K562 (cell line): ENCODE measurements around the gene HSBP1L1.

ENCODE experiments used
- CBX2 ChIP-seq: fragments of 200-600 bp; sonication (generic); IDR thresholded peaks from one replicate; pipeline ENCODE4 v1.6.1; 2012; ENCODE audit warnings: mild to moderate bottlenecking, low read length, inconsistent platforms; ENCODE audit not compliant: insufficient read depth, poor library complexity, severe bottlenecking
- EP300 ChIP-seq: IDR thresholded peaks from 2 replicates; pipeline ENCODE4 v1.6.1; 2012; ENCODE audit warnings: low read length, improper control_type of control experiment
- GABPA ChIP-seq: fragments of 200-800 bp; sonication (Bioruptor generic); conservative IDR thresholded peaks from 2 replicates; pipeline ENCODE4 v1.6.1; 2016; ENCODE audit warnings: low read depth, missing genetic modification characterization, missing compliant biosample characterization
- GTF2F1 ChIP-seq: IDR thresholded peaks from 2 replicates; pipeline ENCODE4 v1.6.1; 2011; ENCODE audit warnings: low read depth, low read length, improper control_type of control experiment
- MAFK ChIP-seq: IDR thresholded peaks from 2 replicates; pipeline ENCODE4 v1.6.1; 2011; ENCODE audit warnings: low read length, improper control_type of control experiment
- NEUROD1 ChIP-seq: fragments of 150-350 bp; IDR thresholded peaks from 2 replicates; pipeline ENCODE4 v1.6.1; 2014; ENCODE audit warnings: borderline replicate concordance, low read length, low read depth; ENCODE audit not compliant: partially characterized antibody
- RAD21 ChIP-seq, 2 experiments: fragments of 250-450 bp in 1 of 2; fragments of 450-650 bp in 1 of 2; sonication (Bioruptor Pico) in 1 of 2; formaldehyde crosslinking in 1 of 2; IDR thresholded peaks in 1 of 2; conservative IDR thresholded peaks in 1 of 2; 2 replicates each; pipeline versions ENCODE4 v1.4.0 to v1.8.0; 2020 to 2022; ENCODE audit warnings: mild to moderate bottlenecking in 2 of 2, moderate library complexity in 1 of 2
- SMAD1 ChIP-seq: fragments of 150-350 bp; IDR thresholded peaks from 2 replicates; pipeline ENCODE4 v1.6.1; 2014; ENCODE audit warnings: low read length, low read depth; ENCODE audit not compliant: partially characterized antibody
- TF ChIP-seq, protein P1 (sequence below), 3 experiments: fragments of 200-800 bp in 1 of 3; fragments of 250-450 bp in 1 of 3; fragments of 450-650 bp in 1 of 3; sonication (Bioruptor Pico) in 1 of 3; sonication (Bioruptor generic) in 1 of 3; formaldehyde crosslinking in 1 of 3; IDR thresholded peaks; 2 replicates each; pipeline versions ENCODE4 v1.6.1 to v1.8.0; 2016 to 2022; ENCODE audit warnings: mild to moderate bottlenecking in 2 of 3, missing genetic modification characterization in 2 of 3, missing compliant biosample characterization in 1 of 3, moderate library complexity in 1 of 3
- TF ChIP-seq, protein P2 (sequence below), 3 experiments: IDR thresholded peaks in 2 of 3; conservative IDR thresholded peaks in 1 of 3; 2 replicates each; pipeline ENCODE4 v1.5.1; 2011 to 2012; ENCODE audit warnings: low read length in 3 of 3, mild to moderate bottlenecking in 3 of 3, control low read depth in 2 of 3, improper control_type of control experiment in 1 of 3, inconsistent platforms in 1 of 3, low read depth in 1 of 3, mixed read lengths in 1 of 3, moderate library complexity in 1 of 3; ENCODE audit not compliant: insufficient read depth in 2 of 3

DNA sequence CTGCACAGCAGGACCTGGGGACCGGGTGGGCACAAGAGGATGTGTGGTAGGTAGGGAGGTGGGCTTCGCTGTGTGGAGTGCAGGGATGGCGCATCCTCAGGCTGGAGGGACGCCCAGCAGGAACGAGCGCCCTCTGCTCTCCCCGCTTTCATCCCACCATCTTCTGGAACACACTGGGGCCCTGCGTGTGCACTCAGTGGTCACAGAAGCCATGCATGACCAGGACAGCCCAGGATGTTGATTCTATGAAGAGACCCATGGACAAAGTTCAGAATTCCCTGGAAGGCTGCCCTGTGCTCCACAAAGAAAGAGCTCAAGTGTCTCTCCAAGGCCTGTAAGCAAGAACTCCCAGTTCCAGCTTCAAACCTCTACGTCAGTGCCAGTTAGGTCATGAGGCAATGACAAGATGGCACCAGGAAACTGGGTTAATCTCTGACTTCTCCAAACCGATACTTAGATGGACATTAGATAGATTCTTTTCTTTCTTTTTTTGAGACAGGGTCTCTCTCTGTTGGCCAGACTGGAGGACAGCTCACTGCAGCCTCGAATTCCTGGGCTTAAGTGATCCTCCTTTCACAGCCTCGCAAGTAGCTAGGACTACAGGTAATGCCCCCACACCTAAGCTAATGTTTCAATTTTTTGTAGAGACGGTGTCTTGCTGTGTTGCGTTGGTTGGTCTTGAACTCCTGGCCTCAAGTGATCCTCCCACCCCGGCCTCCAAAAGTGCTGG, 16.4 kb upstream of the HSBP1L1 start:
- TF ChIP-seq, protein P1, sequence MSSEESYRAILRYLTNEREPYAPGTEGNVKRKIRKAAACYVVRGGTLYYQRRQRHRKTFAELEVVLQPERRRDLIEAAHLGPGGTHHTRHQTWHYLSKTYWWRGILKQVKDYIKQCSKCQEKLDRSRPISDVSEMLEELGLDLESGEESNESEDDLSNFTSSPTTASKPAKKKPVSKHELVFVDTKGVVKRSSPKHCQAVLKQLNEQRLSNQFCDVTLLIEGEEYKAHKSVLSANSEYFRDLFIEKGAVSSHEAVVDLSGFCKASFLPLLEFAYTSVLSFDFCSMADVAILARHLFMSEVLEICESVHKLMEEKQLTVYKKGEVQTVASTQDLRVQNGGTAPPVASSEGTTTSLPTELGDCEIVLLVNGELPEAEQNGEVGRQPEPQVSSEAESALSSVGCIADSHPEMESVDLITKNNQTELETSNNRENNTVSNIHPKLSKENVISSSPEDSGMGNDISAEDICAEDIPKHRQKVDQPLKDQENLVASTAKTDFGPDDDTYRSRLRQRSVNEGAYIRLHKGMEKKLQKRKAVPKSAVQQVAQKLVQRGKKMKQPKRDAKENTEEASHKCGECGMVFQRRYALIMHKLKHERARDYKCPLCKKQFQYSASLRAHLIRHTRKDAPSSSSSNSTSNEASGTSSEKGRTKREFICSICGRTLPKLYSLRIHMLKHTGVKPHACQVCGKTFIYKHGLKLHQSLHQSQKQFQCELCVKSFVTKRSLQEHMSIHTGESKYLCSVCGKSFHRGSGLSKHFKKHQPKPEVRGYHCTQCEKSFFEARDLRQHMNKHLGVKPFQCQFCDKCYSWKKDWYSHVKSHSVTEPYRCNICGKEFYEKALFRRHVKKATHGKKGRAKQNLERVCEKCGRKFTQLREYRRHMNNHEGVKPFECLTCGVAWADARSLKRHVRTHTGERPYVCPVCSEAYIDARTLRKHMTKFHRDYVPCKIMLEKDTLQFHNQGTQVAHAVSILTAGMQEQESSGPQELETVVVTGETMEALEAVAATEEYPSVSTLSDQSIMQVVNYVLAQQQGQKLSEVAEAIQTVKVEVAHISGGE (CRISPR knock-in tag; IDR thresholded peaks at IDR 0.05) = no peak
- no peak for TF ChIP-seq GTF2F1
- TF ChIP-seq RAD21 (CRISPR knock-in tag; conservative IDR thresholded peaks at IDR 0.05 in 1 of 2, IDR thresholded peaks at IDR 0.05 in 1 of 2) = no peak
- TF ChIP-seq CBX2 = no peak
- no peak for TF ChIP-seq SMAD1
- TF ChIP-seq GABPA (tag) = no peak
- TF ChIP-seq, protein P2, sequence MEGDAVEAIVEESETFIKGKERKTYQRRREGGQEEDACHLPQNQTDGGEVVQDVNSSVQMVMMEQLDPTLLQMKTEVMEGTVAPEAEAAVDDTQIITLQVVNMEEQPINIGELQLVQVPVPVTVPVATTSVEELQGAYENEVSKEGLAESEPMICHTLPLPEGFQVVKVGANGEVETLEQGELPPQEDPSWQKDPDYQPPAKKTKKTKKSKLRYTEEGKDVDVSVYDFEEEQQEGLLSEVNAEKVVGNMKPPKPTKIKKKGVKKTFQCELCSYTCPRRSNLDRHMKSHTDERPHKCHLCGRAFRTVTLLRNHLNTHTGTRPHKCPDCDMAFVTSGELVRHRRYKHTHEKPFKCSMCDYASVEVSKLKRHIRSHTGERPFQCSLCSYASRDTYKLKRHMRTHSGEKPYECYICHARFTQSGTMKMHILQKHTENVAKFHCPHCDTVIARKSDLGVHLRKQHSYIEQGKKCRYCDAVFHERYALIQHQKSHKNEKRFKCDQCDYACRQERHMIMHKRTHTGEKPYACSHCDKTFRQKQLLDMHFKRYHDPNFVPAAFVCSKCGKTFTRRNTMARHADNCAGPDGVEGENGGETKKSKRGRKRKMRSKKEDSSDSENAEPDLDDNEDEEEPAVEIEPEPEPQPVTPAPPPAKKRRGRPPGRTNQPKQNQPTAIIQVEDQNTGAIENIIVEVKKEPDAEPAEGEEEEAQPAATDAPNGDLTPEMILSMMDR (IDR thresholded peaks at IDR 0.05 in 2 of 3, conservative IDR thresholded peaks at IDR 0.05 in 1 of 3; ENCODE audit: insufficient read depth in 2 of 3, low read depth in 1 of 3, low read length in 3 of 3) = no peak
- no peak for TF ChIP-seq EP300
- TF ChIP-seq NEUROD1 = no peak
- TF ChIP-seq MAFK = no peak
